ENCODE data around the gene WNT1.

WNT1 gene

GRCh38 chr12:49012739-49013138, 34.6 kb downstream of the WNT1 start:
- no peak for DNase-seq

- no peak for DNase-seq
These were observed 35.3 kb downstream of the WNT1 start for GRCh38 chr12:49013428-49013827.

DNA sequence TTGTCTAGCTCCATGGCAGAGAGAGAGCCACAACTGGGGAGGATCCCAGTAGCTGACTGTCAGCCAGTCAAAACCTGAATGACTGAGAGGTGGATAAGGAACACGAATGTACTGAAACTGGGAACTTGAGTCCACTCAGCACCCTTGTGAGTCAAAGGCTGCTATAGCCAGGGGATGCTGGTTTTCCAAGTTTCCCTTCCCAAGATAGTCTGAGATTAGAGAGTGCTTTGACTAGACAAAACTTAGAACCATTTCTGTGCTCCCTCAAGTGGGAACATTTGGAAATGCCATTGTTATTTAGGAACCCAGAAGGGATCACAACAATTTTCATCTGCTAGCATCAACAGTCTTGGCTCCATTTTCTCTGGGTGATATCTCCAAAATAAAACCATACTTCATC, 36.4 kb downstream of the WNT1 start:
- DNase-seq: no peak

GRCh38 chr12:49015196-49015595, 37.1 kb downstream of the WNT1 start:
- DNase-seq: no peak

- no peak for DNase-seq
These were observed 39.8 kb downstream of the WNT1 start for GRCh38 chr12:49017891-49018260.

DNA sequence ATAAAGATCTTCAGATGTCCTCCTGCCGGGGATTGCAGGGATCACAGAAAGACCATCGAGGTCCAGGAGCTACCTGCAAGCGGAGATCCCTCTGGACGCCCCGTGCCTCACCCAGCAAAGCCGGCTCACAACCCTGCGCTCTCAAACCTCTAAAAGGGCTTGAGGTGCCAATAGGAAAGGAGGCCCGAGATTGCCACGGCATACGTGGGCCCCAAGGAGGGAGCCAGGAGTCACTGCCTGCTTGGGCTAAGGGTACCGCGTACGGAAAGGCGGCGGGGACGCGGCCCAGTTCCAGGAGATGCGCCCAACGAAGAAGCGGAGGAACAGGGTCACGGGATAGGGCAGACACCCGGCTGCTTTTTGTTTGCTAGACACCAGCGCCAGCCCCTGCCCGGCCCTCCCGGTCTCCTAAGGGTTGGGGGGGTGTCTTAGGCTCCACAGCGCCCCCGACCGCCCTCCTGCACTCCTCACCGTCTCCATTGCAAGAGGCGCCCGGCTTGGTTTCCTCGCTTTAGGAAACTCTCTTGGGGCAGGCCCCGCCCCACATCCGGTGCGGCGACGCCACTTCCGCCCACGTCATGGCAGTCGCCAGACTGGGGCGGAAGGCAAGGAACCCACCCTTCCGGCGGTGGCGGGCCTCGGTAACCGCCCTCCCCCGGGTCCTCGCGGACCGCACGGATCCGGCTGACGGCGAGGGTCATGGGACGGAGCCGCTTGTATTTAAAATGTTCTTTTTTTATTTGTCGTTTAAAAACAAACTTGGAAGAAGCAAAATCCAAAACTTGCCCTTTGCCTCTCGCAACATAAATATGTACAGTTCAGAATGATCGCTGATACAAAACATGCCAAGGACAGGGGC, 40.4 kb downstream of the WNT1 start, which contains the start of gene PRKAG1:
Gene PRKAG1 (minus strand): TSS at position 516 of the 859 bp plus-strand sequence. CDS start 36 bp downstream, at position 480.
- peak; percentile 86 for DNase-seq

- DNase-seq: no peak
These were observed 41.0 kb downstream of the WNT1 start for GRCh38 chr12:49019120-49019430.

DNA sequence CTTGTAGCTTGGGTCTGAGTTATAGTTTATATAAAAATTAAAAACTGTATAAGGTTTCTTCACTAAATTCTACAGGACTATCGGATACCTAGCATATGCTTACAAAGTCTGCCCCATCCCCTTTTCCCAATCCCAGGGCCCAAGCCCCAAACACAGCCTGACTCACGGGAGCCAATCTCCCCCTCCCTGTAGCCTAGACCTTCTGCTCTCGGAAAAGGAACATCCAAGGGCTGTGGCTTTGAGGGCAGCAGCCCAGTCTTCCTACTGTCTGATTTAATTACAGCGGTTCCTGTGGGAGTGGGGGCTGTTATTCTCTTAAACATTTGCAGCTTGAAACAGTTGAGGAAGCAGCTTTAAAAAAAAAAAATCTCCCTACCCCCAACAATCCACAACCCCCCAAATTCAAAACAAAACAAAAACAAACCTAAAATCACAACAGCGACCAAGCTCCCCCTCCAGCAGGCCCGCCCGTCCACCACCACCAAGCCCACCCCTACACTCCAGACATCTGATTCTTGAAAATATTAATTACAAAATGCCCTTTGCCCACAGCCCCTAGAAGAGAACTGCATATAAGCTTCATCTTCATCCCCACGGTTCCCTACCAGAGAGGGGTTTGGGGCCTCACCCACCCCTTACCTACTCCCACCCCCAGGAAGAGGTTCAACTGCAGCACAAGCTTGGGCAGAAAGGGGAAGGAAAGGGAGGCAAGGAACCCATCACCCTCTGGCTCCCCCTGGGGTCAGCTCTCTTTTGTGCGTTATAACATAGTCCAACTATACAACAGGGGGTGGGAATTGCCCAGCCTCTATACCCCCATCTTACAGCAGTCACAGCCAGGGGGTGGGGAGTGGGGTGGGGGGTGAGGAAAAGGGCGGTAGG, 41.6 kb downstream of the WNT1 start:
- no peak for DNase-seq

- DNase-seq: no peak
These were observed 42.3 kb downstream of the WNT1 start for GRCh38 chr12:49020441-49020840.

DNA sequence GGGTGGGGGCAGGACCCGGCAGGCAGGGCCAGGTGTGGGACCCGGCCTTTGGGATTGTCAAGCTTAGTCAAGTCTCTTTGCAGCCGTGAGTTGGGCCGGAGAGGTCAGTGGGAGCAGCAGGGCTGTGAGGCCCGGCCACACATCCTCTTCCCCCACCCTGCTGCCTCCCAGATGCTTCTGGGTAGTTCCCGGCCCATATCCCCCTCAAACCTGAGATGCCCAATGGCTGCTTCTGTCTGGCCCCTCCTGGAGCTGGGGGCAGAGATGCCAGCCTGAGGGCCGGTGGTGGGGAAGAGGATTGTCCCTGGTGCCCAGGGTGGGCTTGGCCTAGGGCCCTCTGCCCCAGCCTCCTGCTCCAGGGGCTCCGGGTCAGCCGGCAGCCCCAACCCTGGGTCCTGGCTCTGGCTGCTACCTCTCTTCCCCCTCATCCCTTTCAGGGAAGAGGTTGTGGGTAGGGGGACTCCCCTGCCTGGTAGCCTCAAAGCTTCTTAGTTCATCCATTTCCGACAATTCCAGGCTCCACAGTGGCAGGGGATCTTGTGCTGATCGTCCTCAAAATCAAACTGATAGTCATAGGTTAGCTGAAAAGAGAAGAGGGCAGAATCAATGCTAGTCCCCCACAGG, 43.3 kb downstream of the WNT1 start:
- DNase-seq: no peak

DNA sequence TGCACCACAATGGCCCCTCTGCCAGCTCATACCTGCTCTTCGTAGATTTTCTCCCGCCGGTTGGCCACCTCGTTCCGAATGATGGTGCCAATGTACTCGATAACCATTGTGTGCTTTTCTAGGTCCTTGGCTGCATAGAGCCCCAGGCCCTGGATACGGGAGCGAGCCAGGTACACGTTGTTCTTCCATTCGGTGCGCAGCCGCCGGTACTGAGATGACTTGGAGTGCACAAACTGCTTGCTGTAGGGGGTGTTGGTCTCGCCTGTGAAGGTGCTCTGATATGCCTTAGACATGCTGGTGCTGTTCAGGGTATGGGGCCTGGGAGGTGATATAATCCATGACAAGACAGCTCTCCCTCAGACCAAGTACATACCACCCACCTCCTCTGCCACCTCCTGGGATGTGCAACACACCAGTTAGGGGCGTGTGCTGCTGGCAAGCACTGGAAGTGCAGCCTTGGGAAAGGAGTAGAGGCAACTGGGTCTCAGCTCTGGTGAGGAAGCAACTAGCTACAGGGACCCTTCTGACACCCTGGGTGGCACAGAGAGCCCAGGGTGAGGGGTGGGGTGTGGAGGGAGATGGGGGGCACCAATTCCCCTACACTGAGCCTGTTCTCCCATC, 44.5 kb downstream of the WNT1 start:
- no peak for DNase-seq

DNA sequence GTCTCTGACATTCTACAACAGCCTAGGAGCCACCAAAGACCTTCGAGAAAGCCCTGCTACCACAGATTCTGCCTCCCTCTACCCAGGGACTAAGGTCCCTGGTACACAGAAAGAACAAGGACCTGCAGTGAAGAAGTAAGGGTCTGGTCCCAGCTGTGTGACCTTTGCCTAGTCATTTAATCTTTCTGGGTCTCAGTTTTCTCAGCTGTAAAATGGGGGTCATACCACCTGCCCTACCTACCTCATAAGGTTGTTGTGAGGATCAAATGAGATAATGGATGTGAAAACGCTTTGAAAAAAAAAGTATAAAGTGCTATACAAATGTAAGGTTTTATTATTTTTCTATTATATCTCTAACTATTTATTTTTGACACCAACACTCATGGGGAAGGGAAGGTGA, 45.7 kb downstream of the WNT1 start:
- no peak for DNase-seq

- no peak for DNase-seq
These were observed 46.4 kb downstream of the WNT1 start for GRCh38 chr12:49024543-49024942.

DNA sequence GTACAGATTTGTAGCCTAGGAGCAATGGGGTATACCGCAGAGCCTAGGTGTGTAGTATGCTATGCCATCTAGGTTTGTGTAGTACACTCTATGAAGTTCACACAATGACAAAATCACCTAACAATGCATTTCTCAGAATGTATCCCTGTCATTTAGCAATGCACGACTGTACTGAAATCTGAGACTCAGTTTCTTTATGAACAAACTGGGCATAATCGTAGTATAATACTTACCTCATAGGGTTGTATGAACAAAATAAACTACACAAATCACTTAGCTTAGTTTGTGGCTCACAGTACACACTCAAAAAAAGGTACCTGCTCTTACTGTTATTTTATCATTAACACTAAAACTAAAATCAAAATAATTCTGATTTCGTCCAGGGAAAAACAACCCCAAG, 47.3 kb downstream of the WNT1 start:
- no peak for DNase-seq

- DNase-seq: no peak
These were observed 48.0 kb downstream of the WNT1 start for GRCh38 chr12:49026101-49026500.

- DNase-seq: no peak
These were observed 48.8 kb downstream of the WNT1 start for GRCh38 chr12:49026678-49027480.

DNA sequence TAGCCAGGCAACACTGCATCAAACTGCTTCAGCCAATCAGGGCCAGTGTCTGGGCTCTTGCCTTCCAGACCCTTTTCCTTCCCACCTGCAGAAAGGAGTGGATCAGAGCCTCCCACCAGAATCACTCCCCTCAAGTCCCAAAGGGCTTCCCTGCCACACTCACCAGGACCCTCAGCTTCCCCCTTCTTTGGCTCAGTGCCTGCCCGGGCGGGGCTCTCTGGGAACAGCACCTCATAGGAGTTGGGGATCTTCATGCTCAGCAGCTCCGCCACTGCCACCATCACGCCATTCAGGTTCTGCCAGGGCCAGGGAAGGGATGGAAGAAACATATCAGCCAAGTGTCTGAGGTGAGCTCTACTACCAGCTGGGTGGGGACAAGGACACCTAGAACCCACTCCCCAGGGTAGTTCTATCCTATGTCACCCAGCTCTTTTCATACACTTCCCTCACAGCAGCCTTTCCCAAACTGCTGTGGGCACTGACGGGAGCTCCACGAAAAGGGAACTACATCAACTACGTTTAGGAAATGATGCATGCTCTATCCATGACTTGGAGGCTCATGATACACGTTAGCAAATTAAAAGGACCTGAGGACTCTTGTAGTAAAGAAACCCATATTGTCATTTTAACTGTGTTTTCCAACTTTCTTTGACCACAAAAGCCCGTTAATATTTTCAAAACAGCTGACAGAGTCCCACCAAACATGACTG, 49.9 kb downstream of the WNT1 start:
- no peak for DNase-seq

DNA sequence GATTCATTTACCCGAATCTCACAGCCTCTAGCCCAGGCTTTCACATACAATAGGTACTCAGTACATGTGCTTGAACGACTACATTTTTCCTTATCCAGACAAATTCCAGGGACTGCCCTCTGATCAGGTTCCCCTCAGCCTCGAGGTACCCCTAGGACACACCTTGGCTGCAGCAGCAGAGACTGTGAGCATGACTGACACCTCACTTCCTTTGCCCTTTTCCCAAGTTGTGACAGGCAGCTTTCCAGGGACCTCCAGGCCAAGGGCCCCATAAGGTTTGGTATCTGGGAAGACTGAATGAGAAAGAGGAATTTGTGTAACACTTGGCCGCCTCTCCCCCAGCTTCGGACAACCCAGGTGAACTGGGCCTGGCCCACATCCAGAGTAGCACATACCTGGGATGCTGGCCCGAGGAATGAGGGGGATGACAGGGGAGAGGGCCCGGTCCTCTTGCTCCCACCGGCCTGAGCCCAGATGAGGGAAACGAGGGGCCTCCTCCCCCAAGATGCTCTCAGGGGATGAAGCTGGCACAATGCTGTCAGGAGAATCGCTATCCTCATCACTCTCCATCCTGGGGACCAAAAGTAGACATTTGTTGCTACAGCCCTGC, 50.6 kb downstream of the WNT1 start:
- DNase-seq: no peak

- DNase-seq: no peak
These were observed 52.0 kb downstream of the WNT1 start for GRCh38 chr12:49030119-49030518.

- no peak for DNase-seq
These were observed 52.8 kb downstream of the WNT1 start for GRCh38 chr12:49030714-49031572.
